Measurements from ENCODE around the gene SORBS1.

GRCh38 chr10:95314192-95314918 is 246.8 kb downstream of the SORBS1 start:
- no peak for TF ChIP-seq CTCF (conservative IDR thresholded peaks at IDR 0.05; ENCODE audit: low read length)
- no peak for TF ChIP-seq EZH2phosphoT487 (IDR thresholded peaks at IDR 0.05; ENCODE audit: borderline replicate concordance, low read depth, low read length)
